AG08395 (cell line): Measurements from ENCODE around the gene VPS50.
"Not testable (repeated sequence)": the region's sequence is repeated elsewhere in the genome, so short reads cannot be mapped to it uniquely, and the experiment has no call there.

Experiments
- DNase-seq: peaks from one replicate; pipeline ENCODE4 v3.0.0; 2012; ENCODE audit warnings: mixed read lengths, low spot score

The VPS50 gene

GRCh38 chr7:93238748-93239147, 6.6 kb downstream of the VPS50 start:
- DNase-seq, result no peak

- no peak for DNase-seq
These were observed 7.7 kb downstream of the VPS50 start for GRCh38 chr7:93239824-93240223.

GRCh38 chr7:93242106-93242505, 9.9 kb downstream of the VPS50 start:
- DNase-seq, result no peak

- DNase-seq, result peak; percentile 19
These were observed 13.6 kb downstream of the VPS50 start for GRCh38 chr7:93245525-93246432.

GRCh38 chr7:93249491-93250148, 17.5 kb downstream of the VPS50 start:
- no peak for DNase-seq

- DNase-seq, result no peak
These were observed 26.5 kb downstream of the VPS50 start for GRCh38 chr7:93258661-93259060.

GRCh38 chr7:93262535-93262934, 30.4 kb downstream of the VPS50 start:
- no peak for DNase-seq

GRCh38 chr7:93265220-93265619, 33.1 kb downstream of the VPS50 start:
- DNase-seq, result no peak

GRCh38 chr7:93279541-93279940, 47.4 kb downstream of the VPS50 start:
- no peak for DNase-seq

GRCh38 chr7:93284908-93285307, 52.7 kb downstream of the VPS50 start:
- DNase-seq, result no peak

GRCh38 chr7:93293229-93293628, 61.1 kb downstream of the VPS50 start:
- no peak for DNase-seq

- no peak for DNase-seq
These were observed 66.0 kb downstream of the VPS50 start for GRCh38 chr7:93298206-93298605.

- DNase-seq, result peak; percentile 17
These were observed 66.5 kb downstream of the VPS50 start for GRCh38 chr7:93298671-93299070.

GRCh38 chr7:93301736-93302135, 69.6 kb downstream of the VPS50 start:
- no peak for DNase-seq

GRCh38 chr7:93307131-93307660, 75.0 kb downstream of the VPS50 start:
- DNase-seq, result peak; percentile 47

GRCh38 chr7:93307943-93308342, 75.8 kb downstream of the VPS50 start:
- DNase-seq, result no peak

- no peak for DNase-seq
These were observed 78.2 kb downstream of the VPS50 start for GRCh38 chr7:93310346-93310745.

- no peak for DNase-seq
These were observed 82.3 kb downstream of the VPS50 start for GRCh38 chr7:93314449-93314848.

- DNase-seq, result no peak
These were observed 83.7 kb downstream of the VPS50 start for GRCh38 chr7:93315896-93316295.

GRCh38 chr7:93316730-93317129, 84.6 kb downstream of the VPS50 start:
- DNase-seq, result no peak

GRCh38 chr7:93320887-93321286, 88.7 kb downstream of the VPS50 start:
- no peak for DNase-seq

GRCh38 chr7:93326291-93326690, 94.1 kb downstream of the VPS50 start:
- not testable (repeated sequence) for DNase-seq

- peak; percentile 75 for DNase-seq
These were observed 95.0 kb downstream of the VPS50 start for GRCh38 chr7:93327006-93327633.
